IPS-20b (cell line): ENCODE data around the gene C19orf85.

Experiments used
- H3K27ac ChIP-seq: one replicate; pipeline ENCODE4 v1.5.1; 2013; ENCODE audit warnings: low read length
- H3K27me3 ChIP-seq: 2 replicates; pipeline ENCODE4 v1.6.1; 2013; ENCODE audit warnings: mild to moderate bottlenecking, low read length, inconsistent platforms; ENCODE audit not compliant: insufficient read depth
- H3K36me3 ChIP-seq: 2 replicates; pipeline ENCODE4 v1.6.1; 2013; ENCODE audit warnings: low read depth, mild to moderate bottlenecking, inconsistent platforms, low read length, moderate library complexity; ENCODE audit not compliant: insufficient read depth
- H3K4me1 ChIP-seq: 2 replicates; pipeline ENCODE4 v1.6.1; 2013; ENCODE audit warnings: mild to moderate bottlenecking, control low read depth, inconsistent platforms, low read length, moderate library complexity; ENCODE audit not compliant: insufficient read depth
- H3K4me3 ChIP-seq: 2 replicates; pipeline ENCODE4 v1.5.1; 2013; ENCODE audit warnings: mild to moderate bottlenecking, low read length, inconsistent platforms
- H3K9ac ChIP-seq: 2 replicates; pipeline ENCODE4 v1.6.1; 2013; ENCODE audit warnings: low read depth, mild to moderate bottlenecking, inconsistent platforms, low read length, moderate library complexity
- H3K9me3 ChIP-seq: 2 replicates; pipeline ENCODE4 v1.6.1; 2013; ENCODE audit warnings: mild to moderate bottlenecking, low read depth, low read length, inconsistent platforms; ENCODE audit not compliant: insufficient read depth

The C19orf85 gene

GRCh38 chr19:55495646-55496349, 31.2 kb upstream of the C19orf85 start:
- Histone ChIP-seq H3K27ac (no peak overlapping the region), H3K9me3 (no peaks in the 10 kb centered on the region), H3K4me1 (peaks cover 5% of the 10 kb centered on the region), H3K4me3 (no peak overlapping the region), H3K9ac (no peak overlapping the region), H3K36me3 (no peaks in the 10 kb centered on the region), H3K27me3 (peaks cover 10% of the 10 kb centered on the region; the same call in 1 of the 2 replicates)

- peaks cover 10% of the 10 kb centered on the region for H3K4me1 ChIP-seq
- no peak overlapping the region for H3K4me3 ChIP-seq
- peaks cover 10% of the 10 kb centered on the region; the same call in 1 of the 2 replicates for H3K27me3 ChIP-seq
- H3K27ac ChIP-seq: no peak overlapping the region
- no peaks in the 10 kb centered on the region for H3K36me3 ChIP-seq
- H3K9ac ChIP-seq: no peak overlapping the region
- H3K9me3 ChIP-seq: no peaks in the 10 kb centered on the region
Measured at GRCh38 chr19:55494172-55494761, 29.7 kb upstream of the C19orf85 start.

- Histone ChIP-seq H3K9me3 (no peaks in the 10 kb centered on the region), H3K4me3 (no peak overlapping the region), H3K4me1 (peaks cover 10% of the 10 kb centered on the region), H3K36me3 (no peaks in the 10 kb centered on the region), H3K27ac (no peak overlapping the region), H3K9ac (no peak overlapping the region), H3K27me3 (0 out of 2 replicates have a peak, but pooled peaks cover 6% of the 10 kb centered on the region)
Measured at GRCh38 chr19:55493645-55494171, 29.2 kb upstream of the C19orf85 start.

- H3K4me1 ChIP-seq: peaks cover 14% of the 10 kb centered on the region
- no peak overlapping the region for H3K9ac ChIP-seq
- 0 out of 2 replicates have a peak, but pooled peaks cover 2% of the 10 kb centered on the region for H3K27me3 ChIP-seq
- H3K4me3 ChIP-seq: no peak overlapping the region
- no peaks in the 10 kb centered on the region for H3K9me3 ChIP-seq
- H3K27ac ChIP-seq: no peak overlapping the region
- no peaks in the 10 kb centered on the region for H3K36me3 ChIP-seq
Measured at GRCh38 chr19:55493052-55493644, 28.6 kb upstream of the C19orf85 start.

- no peaks in the 10 kb centered on the region for H3K27me3 ChIP-seq
- H3K36me3 ChIP-seq: no peaks in the 10 kb centered on the region
- peaks cover 18% of the 10 kb centered on the region for H3K4me1 ChIP-seq
- no peak overlapping the region for H3K4me3 ChIP-seq
- H3K27ac ChIP-seq: no peak overlapping the region
- H3K9me3 ChIP-seq: no peaks in the 10 kb centered on the region
- no peak overlapping the region for H3K9ac ChIP-seq
Measured at GRCh38 chr19:55492362-55492944, 27.9 kb upstream of the C19orf85 start.

GRCh38 chr19:55491546-55492360, 27.2 kb upstream of the C19orf85 start:
- Histone ChIP-seq H3K9ac (no peak overlapping the region), H3K4me3 (no peak overlapping the region), H3K4me1 (peaks cover 22% of the 10 kb centered on the region), H3K27me3 (no peaks in the 10 kb centered on the region), H3K36me3 (no peaks in the 10 kb centered on the region), H3K9me3 (no peaks in the 10 kb centered on the region), H3K27ac (no peak overlapping the region)

GRCh38 chr19:55490478-55491432, 26.2 kb upstream of the C19orf85 start:
- Histone ChIP-seq H3K4me1 (peaks cover 20% of the 10 kb centered on the region), H3K4me3 (no peak overlapping the region), H3K36me3 (no peaks in the 10 kb centered on the region), H3K9me3 (no peaks in the 10 kb centered on the region), H3K27me3 (no peaks in the 10 kb centered on the region), H3K27ac (no peak overlapping the region), H3K9ac (no peak overlapping the region)

- peaks cover 20% of the 10 kb centered on the region for H3K4me1 ChIP-seq
- H3K27me3 ChIP-seq: no peaks in the 10 kb centered on the region
- no peak overlapping the region for H3K4me3 ChIP-seq
- no peak overlapping the region for H3K27ac ChIP-seq
- no peaks in the 10 kb centered on the region for H3K9me3 ChIP-seq
- H3K9ac ChIP-seq: no peak overlapping the region
- no peaks in the 10 kb centered on the region for H3K36me3 ChIP-seq
Measured at GRCh38 chr19:55489711-55490477, 25.3 kb upstream of the C19orf85 start.

GRCh38 chr19:55488986-55489710, 24.6 kb upstream of the C19orf85 start:
- no peak overlapping the region; the same call in 1 of the 2 replicates for H3K4me3 ChIP-seq
- H3K4me1 ChIP-seq: peaks cover 20% of the 10 kb centered on the region

More at GRCh38 chr19:55488986-55489710, 24.6 kb upstream of the C19orf85 start:
- H3K27ac ChIP-seq: no peak overlapping the region
- H3K9me3 ChIP-seq: no peaks in the 10 kb centered on the region
- no peaks in the 10 kb centered on the region for H3K27me3 ChIP-seq
- H3K9ac ChIP-seq: no peak overlapping the region; the same call in 1 of the 2 replicates
- no peaks in the 10 kb centered on the region for H3K36me3 ChIP-seq
